Endothelial cell of umbilical vein (primary cell): Measurements from ENCODE around the gene ZC3H18.

ENCODE experiments used
- CTCF ChIP-seq, 2 donors: IDR thresholded peaks; 1 replicate in 1 of 2; 2 replicates in 1 of 2; pipeline ENCODE4 v1.5.1; 2011; ENCODE audit warnings: low read length in 2 of 2, mild to moderate bottlenecking in 2 of 2, moderate library complexity in 2 of 2, control low read depth in 1 of 2, inconsistent platforms in 1 of 2, low read depth in 1 of 2; ENCODE audit not compliant: insufficient read depth in 1 of 2; ENCODE audit errors: extremely low read depth in 1 of 2
- POLR2A ChIP-seq: IDR thresholded peaks from 2 replicates; pipeline ENCODE4 v1.6.1; 2012; ENCODE audit warnings: low read depth, mild to moderate bottlenecking, control low read depth, low read length
- POLR2AphosphoS5 ChIP-seq: IDR thresholded peaks from 2 replicates; pipeline ENCODE4 v1.6.1; 2012; ENCODE audit warnings: low read depth, mild to moderate bottlenecking, control low read depth, low read length, moderate library complexity; ENCODE audit not compliant: insufficient read depth

GRCh38 chr16:88632587-88632930, 62.4 kb downstream of the ZC3H18 start:
- TF ChIP-seq POLR2AphosphoS5 (no peak), CTCF (IDR thresholded peaks at IDR 0.05; ENCODE audit: extremely low read depth in 1 of 2, insufficient read depth in 1 of 2, low read depth in 1 of 2, low read length in 2 of 2) (no peak), POLR2A (no peak)
